ENCODE data around the gene TXNDC11.

TXNDC11 gene

DNA sequence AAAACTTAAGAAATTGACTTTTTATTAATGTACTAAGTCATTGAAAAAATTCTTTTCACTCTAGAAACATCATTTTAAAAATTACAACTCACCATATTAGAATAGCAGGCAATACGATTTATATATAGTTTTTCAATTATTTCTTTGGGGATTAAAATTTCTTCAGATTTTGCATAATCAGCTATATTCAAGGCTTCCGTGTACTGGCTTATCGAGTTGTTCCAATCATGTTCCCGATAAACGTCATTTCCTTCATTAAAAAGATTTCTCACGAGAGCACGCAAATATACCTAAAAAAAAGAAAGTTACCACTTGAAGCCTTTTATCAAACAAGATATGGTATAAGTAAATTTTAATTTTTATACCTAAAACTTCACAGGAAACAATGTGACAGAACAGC lies 36.4 kb upstream of the TXNDC11 start:
- WGBS (ENCODE audit: insufficient coverage, insufficient read length) = 100% methylated on average over 4 of the region's 7 CpGs
- no peak overlapping the region for H3K4me3 ChIP-seq (ENCODE audit: low read length)
- H3K4me1 ChIP-seq (ENCODE audit: control insufficient read depth, insufficient read depth, low read length) = no peaks in the 10 kb centered on the region

DNA sequence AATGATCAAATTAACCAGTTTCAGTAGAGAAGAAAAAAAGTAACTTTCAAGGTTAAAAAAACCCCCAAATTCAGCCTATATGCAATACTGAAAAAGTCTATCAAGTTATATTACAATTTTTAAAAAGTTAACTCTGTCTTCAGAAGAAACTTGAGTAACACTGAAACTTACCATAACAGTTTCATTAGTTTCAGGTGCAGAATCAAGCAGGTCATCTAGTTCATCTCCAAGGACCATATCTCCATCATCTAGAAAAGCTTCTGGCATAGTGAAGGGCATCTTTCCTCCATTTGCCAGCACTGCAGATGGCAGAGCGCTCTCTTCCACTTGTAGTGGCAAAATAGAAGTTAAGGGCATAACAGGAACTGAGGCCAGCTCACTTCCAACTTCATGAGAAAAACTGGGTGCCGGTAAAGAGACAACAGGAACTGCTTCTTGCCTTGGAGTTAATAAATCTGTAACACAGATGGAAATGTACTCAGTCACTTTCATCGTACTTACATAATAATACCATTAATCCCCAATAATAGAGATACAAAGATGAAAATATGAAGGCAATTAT lies 31.5 kb upstream of the TXNDC11 start:
- Histone ChIP-seq H3K4me1 (ENCODE audit: control insufficient read depth, insufficient read depth, low read length) (no peaks in the 10 kb centered on the region), H3K9me3 (ENCODE audit: control insufficient read depth, insufficient read depth, low read length) (no peaks in the 10 kb centered on the region), H3K27ac (ENCODE audit: low read length) (no peak overlapping the region), H3K27me3 (ENCODE audit: control insufficient read depth, insufficient read depth, low read length) (no peaks in the 10 kb centered on the region), H3K4me3 (ENCODE audit: low read length) (no peak overlapping the region), H3K36me3 (ENCODE audit: control insufficient read depth, insufficient read depth, low read length) (peaks cover 10% of the 10 kb centered on the region; the same call in 1 of the 2 replicates)
- no peak for DNase-seq (ENCODE audit: low read depth, low spot score)
- no CpG with 5 or more reads among the region's 3 CpGs for WGBS (ENCODE audit: insufficient coverage, insufficient read length)

More for the DNA sequence above, 36.4 kb upstream of the TXNDC11 start:
- no peak overlapping the region for H3K27ac ChIP-seq (ENCODE audit: low read length)
- H3K9me3 ChIP-seq (ENCODE audit: control insufficient read depth, insufficient read depth, low read length) = no peaks in the 10 kb centered on the region
- no peaks in the 10 kb centered on the region for H3K27me3 ChIP-seq (ENCODE audit: control insufficient read depth, insufficient read depth, low read length)
- H3K36me3 ChIP-seq (ENCODE audit: control insufficient read depth, insufficient read depth, low read length) = peaks cover 2% of the 10 kb centered on the region; the same call in 1 of the 2 replicates
- no peak for DNase-seq (ENCODE audit: low read depth, low spot score)

DNA sequence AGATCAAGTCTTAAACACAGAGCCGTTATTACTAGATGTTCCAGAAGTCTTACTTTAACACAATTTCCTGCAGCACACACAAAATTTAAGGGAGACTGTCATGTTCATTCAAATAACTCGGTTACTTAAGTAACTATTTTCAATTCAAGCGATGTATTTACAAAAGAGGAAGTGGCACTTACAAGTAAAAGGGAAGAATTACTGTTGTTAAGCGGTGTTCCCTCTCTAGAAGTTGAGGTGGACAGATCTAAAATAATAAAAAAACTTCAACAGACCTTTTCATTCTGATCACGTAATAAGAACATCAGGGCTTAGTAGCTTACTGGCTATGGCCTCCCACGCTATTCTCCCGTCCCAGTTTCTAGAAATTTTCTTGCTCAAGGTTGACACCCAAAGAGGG lies 26.2 kb upstream of the TXNDC11 start:
- Histone ChIP-seq H3K27me3 (ENCODE audit: control insufficient read depth, insufficient read depth, low read length) (no peaks in the 10 kb centered on the region), H3K4me3 (ENCODE audit: low read length) (no peak overlapping the region), H3K27ac (ENCODE audit: low read length) (no peak overlapping the region), H3K9me3 (ENCODE audit: control insufficient read depth, insufficient read depth, low read length) (no peaks in the 10 kb centered on the region), H3K36me3 (ENCODE audit: control insufficient read depth, insufficient read depth, low read length) (peaks cover 11% of the 10 kb centered on the region; the same call in 1 of the 2 replicates), H3K4me1 (ENCODE audit: control insufficient read depth, insufficient read depth, low read length) (no peaks in the 10 kb centered on the region)
- DNase-seq (ENCODE audit: low read depth, low spot score) = no peak
- WGBS (ENCODE audit: insufficient coverage, insufficient read length) = no CpG with 5 or more reads among the region's 7 CpGs

DNA sequence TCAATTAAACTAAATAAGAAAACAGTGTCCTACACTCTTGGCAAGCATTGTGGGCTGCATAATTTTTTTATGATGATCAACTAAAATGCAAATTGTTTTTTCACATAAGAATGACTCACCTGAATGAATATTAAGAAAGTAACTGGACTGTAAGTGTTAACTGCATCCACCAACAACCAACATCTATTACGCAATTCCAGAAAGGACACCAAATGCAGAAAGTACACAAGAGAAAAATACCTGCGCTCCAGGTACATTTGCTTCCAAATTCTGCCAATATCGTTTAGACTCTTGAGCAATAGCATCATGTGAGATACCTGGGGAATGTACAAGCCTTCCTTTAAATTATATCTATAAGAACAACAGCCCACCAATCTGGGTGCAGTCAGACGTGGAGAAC lies 19.8 kb upstream of the TXNDC11 start:
- no CpG with 5 or more reads among the region's 4 CpGs for WGBS (ENCODE audit: insufficient coverage, insufficient read length)
- H3K36me3 ChIP-seq (ENCODE audit: control insufficient read depth, insufficient read depth, low read length) = peaks cover 18% of the 10 kb centered on the region; the same call in 1 of the 2 replicates
- H3K4me3 ChIP-seq (ENCODE audit: low read length) = no peak overlapping the region
- no peak overlapping the region for H3K27ac ChIP-seq (ENCODE audit: low read length)
- DNase-seq (ENCODE audit: low read depth, low spot score) = no peak
- H3K9me3 ChIP-seq (ENCODE audit: control insufficient read depth, insufficient read depth, low read length) = no peaks in the 10 kb centered on the region
- no peaks in the 10 kb centered on the region for H3K27me3 ChIP-seq (ENCODE audit: control insufficient read depth, insufficient read depth, low read length)
- no peaks in the 10 kb centered on the region for H3K4me1 ChIP-seq (ENCODE audit: control insufficient read depth, insufficient read depth, low read length)

DNA sequence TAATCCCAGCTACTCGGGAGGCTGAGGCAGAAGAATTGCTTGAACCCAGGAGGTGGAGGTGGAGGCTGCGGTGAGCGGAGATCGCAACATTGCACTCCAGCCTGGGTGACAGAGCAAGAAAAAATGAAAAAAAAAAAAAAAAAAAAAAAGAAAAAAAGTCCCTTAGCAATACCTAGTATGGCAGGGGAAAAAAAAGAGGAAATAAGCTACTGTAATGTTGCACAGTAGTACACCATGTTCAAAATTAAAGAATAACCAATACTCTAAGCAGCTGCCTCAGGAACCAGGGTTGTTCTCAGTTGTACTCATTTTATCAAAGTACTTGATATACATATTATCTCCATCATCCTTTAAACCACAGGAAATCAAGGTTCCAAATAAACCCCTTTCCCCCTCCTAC lies 17.3 kb upstream of the TXNDC11 start:
- H3K36me3 ChIP-seq (ENCODE audit: control insufficient read depth, insufficient read depth, low read length) = peaks cover 23% of the 10 kb centered on the region; the same call in 1 of the 2 replicates
- no peaks in the 10 kb centered on the region for H3K4me1 ChIP-seq (ENCODE audit: control insufficient read depth, insufficient read depth, low read length)
- DNase-seq (ENCODE audit: low read depth, low spot score) = no peak
- H3K27me3 ChIP-seq (ENCODE audit: control insufficient read depth, insufficient read depth, low read length) = no peaks in the 10 kb centered on the region
- no peak overlapping the region for H3K27ac ChIP-seq (ENCODE audit: low read length)
- no peaks in the 10 kb centered on the region for H3K9me3 ChIP-seq (ENCODE audit: control insufficient read depth, insufficient read depth, low read length)
- no CpG with 5 or more reads among the region's 4 CpGs for WGBS (ENCODE audit: insufficient coverage, insufficient read length)
- H3K4me3 ChIP-seq (ENCODE audit: low read length) = no peak overlapping the region

DNA sequence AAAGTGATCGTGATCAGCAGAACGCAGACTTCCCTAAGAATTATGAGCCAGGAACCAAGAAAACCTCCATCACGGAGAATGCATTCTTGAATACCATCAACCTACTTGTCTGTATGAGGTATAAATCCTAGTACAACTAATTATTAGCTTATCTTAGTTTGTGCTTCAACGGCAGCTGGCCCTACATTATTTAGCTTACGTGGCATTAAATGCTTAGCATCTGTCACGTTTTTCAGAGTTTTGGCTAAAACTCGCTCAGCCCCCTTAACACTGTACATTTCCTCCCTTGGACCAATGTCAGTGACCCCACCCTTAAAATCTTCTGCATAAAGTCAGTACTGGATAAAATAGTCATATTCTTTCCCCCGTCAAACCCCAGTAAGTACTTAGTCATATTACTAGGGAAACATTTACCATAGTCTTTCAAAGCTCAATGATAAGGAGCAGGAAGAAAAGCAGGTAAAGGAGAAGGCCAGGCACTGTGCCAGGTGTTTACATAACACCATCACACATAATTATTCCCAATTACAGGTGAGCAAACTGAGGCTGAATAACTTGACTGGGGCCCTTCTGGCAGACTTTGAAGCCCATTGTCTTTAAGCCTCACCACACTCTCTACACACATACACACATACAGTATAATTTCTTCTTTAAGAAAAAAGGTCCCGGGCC lies 16.6 kb upstream of the TXNDC11 start:
- no peaks in the 10 kb centered on the region for H3K4me1 ChIP-seq (ENCODE audit: control insufficient read depth, insufficient read depth, low read length)
- H3K4me3 ChIP-seq (ENCODE audit: low read length) = no peak overlapping the region
- H3K27ac ChIP-seq (ENCODE audit: low read length) = no peak overlapping the region
- H3K27me3 ChIP-seq (ENCODE audit: control insufficient read depth, insufficient read depth, low read length) = no peaks in the 10 kb centered on the region
- WGBS (ENCODE audit: insufficient coverage, insufficient read length) = no CpG with 5 or more reads among the region's 9 CpGs
- peaks cover 23% of the 10 kb centered on the region; the same call in 1 of the 2 replicates for H3K36me3 ChIP-seq (ENCODE audit: control insufficient read depth, insufficient read depth, low read length)
- no peaks in the 10 kb centered on the region for H3K9me3 ChIP-seq (ENCODE audit: control insufficient read depth, insufficient read depth, low read length)
- DNase-seq (ENCODE audit: low read depth, low spot score) = no peak

DNA sequence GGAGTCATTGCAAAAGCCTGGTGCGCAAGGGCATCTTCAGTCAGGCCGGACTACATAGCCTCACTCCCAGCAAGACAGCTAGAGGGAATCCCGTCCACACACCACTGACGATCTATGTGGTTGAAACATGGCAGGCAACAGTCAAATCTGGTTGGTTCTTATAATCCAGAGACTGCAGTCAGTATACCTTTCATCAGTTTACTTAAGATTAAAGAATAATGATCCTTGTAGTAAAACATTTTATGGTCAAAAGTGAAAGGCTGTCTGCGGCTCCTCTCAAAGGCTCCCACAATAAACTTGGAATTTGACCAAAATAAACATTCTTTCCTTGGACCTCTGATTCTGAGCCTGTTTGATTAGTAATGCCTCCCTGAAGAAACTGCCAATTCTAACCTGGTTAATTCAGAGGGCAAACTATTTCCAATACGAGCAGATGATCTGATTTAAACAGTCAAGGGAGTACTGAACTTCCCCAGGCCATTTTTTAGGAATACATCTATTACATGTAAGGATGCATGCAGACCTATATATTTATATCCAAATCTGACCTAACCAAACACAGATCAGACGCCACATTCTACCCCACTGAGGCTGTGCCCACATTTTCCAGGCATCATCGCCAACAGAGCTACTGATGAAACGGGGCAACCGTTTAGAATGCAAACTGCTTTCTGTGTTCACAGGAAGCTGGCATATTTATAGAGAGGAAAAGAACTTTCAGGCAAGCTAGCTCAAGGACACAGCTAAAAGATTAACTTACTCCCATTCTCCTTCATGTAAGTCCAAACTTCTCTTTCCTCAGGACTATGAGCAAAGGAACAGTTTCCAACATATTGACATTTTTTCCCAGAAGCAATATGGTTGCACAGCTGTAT lies 15.3 kb upstream of the TXNDC11 start:
- Histone ChIP-seq H3K4me3 (ENCODE audit: low read length) (no peak overlapping the region), H3K9me3 (ENCODE audit: control insufficient read depth, insufficient read depth, low read length) (no peaks in the 10 kb centered on the region), H3K27ac (ENCODE audit: low read length) (no peak overlapping the region), H3K36me3 (ENCODE audit: control insufficient read depth, insufficient read depth, low read length) (peaks cover 27% of the 10 kb centered on the region), H3K4me1 (ENCODE audit: control insufficient read depth, insufficient read depth, low read length) (no peaks in the 10 kb centered on the region), H3K27me3 (ENCODE audit: control insufficient read depth, insufficient read depth, low read length) (no peaks in the 10 kb centered on the region)
- WGBS (ENCODE audit: insufficient coverage, insufficient read length) = no CpG with 5 or more reads among the region's 10 CpGs
- no peak for DNase-seq (ENCODE audit: low read depth, low spot score)

DNA sequence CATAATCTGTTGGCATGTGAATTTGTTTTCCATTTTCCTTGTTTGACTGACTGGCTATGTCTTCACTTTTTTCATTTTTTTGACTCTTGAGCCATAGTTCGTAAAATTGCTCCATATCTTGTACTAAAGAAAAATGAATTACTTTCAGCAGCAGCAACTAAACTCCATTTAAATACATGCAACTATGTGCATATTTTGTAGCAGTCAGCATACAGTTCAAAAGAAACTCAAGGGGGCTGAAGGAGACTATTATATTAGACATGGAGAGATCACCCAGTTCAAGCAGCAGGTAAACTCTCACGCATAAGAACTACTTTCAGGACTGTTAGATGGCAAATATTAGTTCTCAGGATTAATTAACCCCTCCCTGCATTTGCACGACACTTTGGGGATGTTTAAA lies 13.6 kb upstream of the TXNDC11 start:
- Histone ChIP-seq H3K9me3 (ENCODE audit: control insufficient read depth, insufficient read depth, low read length) (no peaks in the 10 kb centered on the region), H3K4me1 (ENCODE audit: control insufficient read depth, insufficient read depth, low read length) (no peaks in the 10 kb centered on the region), H3K27me3 (ENCODE audit: control insufficient read depth, insufficient read depth, low read length) (no peaks in the 10 kb centered on the region), H3K36me3 (ENCODE audit: control insufficient read depth, insufficient read depth, low read length) (peaks cover 30% of the 10 kb centered on the region), H3K4me3 (ENCODE audit: low read length) (no peak overlapping the region), H3K27ac (ENCODE audit: low read length) (no peak overlapping the region)
- no peak for DNase-seq (ENCODE audit: low read depth, low spot score)
- no CpG with 5 or more reads among the region's 3 CpGs for WGBS (ENCODE audit: insufficient coverage, insufficient read length)

DNA sequence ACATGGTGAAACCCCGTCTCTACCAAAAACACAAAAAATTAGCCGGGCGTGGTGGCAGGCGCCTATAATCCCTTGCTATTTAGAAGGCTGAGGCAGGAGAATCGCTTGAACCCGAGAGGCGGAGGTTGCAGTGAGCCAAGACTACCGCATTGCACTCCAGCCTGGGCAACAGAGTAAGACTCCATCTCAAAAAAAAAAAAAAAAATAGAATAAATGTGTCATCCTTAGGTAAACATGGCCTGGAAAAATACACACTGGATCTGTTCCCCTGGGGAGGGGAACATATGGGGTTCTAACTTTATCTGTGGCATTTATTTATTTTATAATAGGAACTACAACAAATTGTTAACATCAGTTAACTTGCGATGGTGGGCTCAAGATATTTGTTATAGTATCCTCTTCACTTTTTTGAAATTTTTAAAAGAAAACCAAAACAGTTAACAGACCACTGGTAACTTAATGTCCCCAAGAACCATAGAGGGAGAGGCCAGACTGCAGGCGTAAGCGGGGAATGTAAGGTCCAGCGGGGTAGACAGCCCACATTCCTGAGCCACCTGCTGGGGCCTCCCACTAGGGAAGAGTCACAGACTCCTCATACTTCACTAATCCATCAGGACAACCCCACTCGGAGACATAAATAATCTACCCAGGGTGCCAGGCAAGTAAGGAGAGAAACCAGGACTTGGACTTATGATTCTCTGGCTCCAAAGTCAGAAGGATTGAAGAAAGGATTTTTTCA lies 12.5 kb upstream of the TXNDC11 start:
- DNase-seq (ENCODE audit: low read depth, low spot score) = no peak
- H3K27me3 ChIP-seq (ENCODE audit: control insufficient read depth, insufficient read depth, low read length) = no peaks in the 10 kb centered on the region
- H3K27ac ChIP-seq (ENCODE audit: low read length) = no peak overlapping the region
- H3K4me3 ChIP-seq (ENCODE audit: low read length) = no peak overlapping the region
- no CpG with 5 or more reads among the region's 13 CpGs for WGBS (ENCODE audit: insufficient coverage, insufficient read length)
- no peaks in the 10 kb centered on the region for H3K4me1 ChIP-seq (ENCODE audit: control insufficient read depth, insufficient read depth, low read length)
- peaks cover 29% of the 10 kb centered on the region for H3K36me3 ChIP-seq (ENCODE audit: control insufficient read depth, insufficient read depth, low read length)
- H3K9me3 ChIP-seq (ENCODE audit: control insufficient read depth, insufficient read depth, low read length) = no peaks in the 10 kb centered on the region

DNA sequence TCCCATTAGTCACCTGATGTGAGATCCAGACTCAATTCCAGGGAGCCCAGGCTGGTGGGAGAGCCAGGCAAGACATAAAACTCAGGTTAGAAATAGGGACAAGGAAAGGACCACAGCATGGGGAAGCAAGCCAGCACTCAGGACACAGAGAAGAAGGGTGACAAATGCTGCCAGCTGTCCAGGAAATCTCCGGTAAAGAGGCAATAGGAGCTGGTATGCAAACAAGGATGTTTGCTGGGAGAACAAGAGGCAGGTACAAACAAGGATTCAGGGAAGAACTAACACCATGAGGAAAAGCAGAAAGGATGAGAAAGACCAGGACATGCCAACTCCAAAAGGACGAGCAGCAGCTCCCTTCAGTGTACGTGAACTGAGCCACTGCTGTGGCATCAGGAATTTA lies 10.2 kb upstream of the TXNDC11 start:
- Histone ChIP-seq H3K4me1 (ENCODE audit: control insufficient read depth, insufficient read depth, low read length) (no peaks in the 10 kb centered on the region), H3K36me3 (ENCODE audit: control insufficient read depth, insufficient read depth, low read length) (peaks cover 25% of the 10 kb centered on the region), H3K27ac (ENCODE audit: low read length) (no peak overlapping the region), H3K4me3 (ENCODE audit: low read length) (no peak overlapping the region), H3K27me3 (ENCODE audit: control insufficient read depth, insufficient read depth, low read length) (no peaks in the 10 kb centered on the region), H3K9me3 (ENCODE audit: control insufficient read depth, insufficient read depth, low read length) (no peaks in the 10 kb centered on the region)
- no peak for DNase-seq (ENCODE audit: low read depth, low spot score)
- no CpG with 5 or more reads among the region's 3 CpGs for WGBS (ENCODE audit: insufficient coverage, insufficient read length)

Data from iPS DF 6.9 (cell line).